ENCODE data around the gene HMGXB4.

HMGXB4 gene

DNA sequence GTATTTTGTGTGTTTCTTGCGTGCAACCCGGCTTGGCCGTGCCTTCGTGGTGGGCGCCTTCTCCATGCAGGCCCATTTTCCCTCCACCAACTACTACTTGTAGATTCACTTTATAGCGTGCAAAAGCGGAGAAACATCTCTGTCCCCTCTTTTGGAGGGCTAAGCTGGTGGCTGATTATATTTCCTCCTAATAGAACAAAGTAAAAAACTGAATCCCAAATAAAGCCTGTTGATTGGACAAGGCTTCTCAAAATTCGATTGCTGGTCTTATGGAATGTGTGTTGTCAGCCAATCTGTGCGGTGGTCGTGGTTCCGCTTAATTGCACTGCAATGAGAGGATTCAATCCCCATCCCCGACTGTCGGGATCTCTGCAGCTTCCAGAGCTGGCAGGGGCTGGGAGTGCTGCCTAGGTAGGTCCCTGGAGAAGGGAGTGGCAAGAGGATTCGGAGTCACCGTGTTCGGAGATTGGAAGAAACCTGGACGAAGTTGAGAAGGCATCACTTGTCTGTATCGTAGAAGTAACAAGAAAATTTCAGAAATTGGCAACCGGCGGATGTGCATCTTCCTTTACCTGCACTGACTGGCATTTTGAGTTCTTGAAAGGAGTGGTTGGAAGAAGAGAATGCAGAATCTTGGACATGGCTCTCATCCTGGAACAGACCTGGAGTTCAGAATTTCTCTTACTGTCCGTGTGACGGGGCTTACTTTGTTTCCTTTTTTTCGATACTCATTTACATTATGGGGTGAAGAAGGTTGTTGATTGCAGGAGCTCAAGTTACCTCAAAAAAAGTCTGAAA lies 1.1 kb downstream of the HMGXB4 start:
- no peak for DNase-seq (ENCODE audit: low read depth in 2 of 2)

DNA sequence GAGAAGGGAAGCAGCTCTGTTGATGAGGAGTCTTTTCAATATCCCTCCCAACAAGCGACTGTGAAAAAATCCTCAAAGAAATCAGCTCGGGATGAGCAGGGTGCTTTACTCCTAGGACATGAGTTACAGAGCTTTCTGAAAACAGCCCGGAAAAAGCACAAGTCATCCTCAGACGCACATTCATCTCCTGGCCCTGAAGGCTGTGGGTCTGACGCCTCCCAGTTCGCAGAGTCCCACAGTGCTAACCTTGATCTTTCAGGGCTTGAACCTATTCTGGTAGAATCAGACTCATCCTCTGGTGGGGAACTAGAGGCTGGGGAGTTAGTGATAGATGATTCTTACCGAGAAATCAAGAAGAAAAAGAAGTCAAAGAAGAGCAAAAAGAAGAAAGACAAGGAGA lies 7.7 kb downstream of the HMGXB4 start:
- DNase-seq (ENCODE audit: low read depth in 2 of 2) = no peak

DNA sequence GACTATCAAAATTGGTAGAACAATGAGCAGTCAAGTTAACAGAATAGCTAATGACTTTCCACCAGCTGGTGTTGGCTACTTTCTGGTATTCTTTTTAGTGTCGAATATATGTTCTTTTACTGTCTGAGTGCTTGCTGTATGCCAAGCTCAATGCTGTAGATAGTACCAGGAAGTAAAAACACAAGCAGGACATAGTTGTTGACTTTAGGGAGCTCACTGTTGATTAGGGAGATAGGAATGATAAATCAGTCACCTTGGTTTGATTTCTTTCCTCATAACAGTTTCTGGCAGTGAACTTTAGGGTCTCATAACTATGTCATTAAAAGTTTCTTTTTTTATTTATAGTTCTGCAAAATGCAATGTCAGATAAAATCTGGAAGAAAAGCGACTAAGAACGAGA lies 9.0 kb downstream of the HMGXB4 start:
- DNase-seq (ENCODE audit: low read depth in 2 of 2) = no peak

DNA sequence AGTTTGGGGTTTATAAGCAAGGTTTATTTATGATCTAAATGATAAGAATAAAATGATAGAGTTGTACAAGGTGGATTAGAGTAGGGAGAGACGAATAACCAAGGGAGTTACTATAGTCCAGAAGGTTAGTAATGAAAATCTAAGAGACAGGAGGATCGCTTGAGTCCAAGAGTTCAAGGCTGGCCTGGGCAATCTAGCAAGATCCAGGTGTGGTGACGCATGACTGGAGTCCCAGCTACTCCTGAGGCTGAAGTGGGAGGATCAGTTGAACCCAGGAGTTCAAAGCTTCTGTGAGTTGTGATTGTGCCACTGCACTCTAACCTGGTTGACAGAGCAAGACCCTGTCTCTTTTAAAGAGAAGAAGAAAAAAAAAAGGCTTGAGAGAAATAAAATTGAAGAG lies 12.3 kb downstream of the HMGXB4 start:
- no peak for DNase-seq (ENCODE audit: low read depth in 2 of 2)

DNA sequence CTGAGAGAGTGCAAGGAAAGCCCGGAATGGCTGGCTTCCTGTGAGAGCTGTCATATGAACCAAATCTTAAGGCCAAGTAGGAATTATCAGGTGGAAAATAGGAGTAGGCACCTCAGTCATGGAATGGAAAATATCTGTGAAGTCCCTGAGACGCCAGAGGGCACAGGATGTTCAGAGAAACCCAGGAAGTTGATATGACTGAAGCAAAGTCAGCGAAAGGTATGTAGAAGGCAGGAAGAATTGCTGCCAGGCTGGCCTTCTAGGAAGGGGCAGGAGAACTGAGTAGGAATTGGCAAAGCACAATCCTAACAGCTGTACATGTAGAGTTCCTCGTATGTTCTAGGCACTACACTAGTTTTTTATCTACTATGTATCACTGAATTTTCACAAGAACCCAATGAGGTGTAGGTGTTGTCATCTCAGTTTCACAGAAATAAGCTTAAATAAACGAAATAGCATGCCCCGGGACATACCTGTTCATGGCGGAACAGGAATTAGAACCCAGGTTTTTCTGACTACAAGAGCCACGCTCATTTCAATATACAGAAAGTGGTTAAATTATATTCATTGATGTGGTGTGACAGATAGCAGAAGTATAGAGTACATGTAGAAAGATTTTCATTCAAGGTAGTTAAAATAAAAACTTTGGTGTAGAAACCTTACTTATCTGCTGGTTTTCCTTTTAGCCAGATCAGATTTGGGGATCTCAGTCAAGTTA lies 17.0 kb downstream of the HMGXB4 start:
- no peak for DNase-seq (ENCODE audit: low read depth in 2 of 2)

DNA sequence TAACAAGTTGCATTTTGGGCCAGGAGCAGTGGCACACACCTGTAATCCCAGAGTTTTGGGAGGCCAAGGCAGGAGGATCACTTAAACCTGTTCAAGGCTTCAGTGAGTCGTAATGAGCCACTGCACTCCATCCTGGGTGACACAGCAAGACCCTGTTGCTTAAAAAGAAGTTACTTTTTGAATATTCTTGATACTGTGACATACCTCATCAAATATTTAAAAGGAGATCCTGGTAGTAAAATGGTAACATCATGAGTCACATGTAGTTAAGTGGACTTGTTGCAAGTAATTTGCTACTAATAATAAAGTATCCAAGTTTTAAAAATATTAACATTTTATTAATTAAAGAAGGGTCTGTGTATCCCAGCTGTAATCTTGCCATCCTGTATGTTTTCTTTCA lies 18.3 kb downstream of the HMGXB4 start:
- no peak for DNase-seq (ENCODE audit: low read depth in 2 of 2)

DNA sequence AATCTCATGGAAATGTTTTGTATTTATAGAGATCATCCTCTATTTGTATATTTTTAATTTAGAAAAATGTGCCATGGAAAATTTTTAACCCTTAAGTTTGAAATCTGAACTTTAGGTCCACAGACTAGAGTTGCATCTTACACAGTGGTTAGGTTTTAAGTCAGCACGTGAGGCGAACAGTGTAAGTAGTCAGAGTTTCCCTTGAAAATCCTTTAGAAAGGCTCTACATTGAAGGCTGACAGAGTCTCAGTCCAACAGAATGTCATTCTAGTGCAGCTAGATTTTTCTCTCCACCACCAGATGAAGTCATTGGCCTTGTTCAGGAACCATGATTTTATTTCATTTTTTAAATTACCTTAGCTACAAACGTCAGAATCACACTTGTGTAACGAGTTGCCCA lies 18.7 kb downstream of the HMGXB4 start:
- no peak for DNase-seq (ENCODE audit: low read depth in 2 of 2)

DNA sequence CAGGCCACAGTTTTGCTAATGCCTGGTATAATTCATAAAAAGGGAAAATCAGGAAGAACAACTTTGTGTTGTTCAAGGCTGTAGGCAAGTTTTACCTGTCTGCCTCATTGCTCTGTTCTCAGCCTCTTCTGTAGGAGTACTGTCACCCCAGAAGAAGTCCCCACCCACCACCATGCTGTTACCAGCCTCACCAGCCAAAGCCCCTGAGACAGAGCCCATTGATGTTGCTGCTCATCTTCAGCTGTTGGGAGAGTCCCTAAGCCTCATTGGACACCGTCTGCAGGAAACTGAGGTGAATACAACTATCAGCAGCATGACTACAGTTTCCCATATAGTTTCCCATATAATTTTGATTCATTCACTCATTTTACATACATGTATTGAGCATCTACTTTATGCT lies 30.8 kb downstream of the HMGXB4 start:
- DNase-seq (ENCODE audit: low read depth in 2 of 2) = no peak

DNA sequence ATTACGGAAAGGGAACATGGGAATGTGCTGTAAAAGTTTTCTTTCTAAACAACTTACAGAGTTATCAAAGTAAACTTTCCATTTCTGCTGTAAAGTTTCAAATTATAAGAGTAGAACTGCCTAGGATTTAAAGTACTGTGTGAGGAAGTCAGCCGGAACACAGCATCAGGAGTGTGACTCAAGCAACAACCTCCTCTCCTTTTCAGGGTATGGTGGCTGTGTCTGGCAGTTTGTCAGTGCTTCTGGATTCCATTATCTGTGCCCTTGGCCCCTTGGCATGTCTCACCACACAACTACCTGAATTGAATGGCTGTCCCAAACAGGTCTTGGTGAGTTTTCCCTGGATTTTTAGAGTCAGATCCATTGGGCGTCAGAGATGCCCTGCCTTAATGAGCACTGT lies 35.5 kb downstream of the HMGXB4 start:
- no peak for DNase-seq (ENCODE audit: low read depth in 2 of 2)

DNA sequence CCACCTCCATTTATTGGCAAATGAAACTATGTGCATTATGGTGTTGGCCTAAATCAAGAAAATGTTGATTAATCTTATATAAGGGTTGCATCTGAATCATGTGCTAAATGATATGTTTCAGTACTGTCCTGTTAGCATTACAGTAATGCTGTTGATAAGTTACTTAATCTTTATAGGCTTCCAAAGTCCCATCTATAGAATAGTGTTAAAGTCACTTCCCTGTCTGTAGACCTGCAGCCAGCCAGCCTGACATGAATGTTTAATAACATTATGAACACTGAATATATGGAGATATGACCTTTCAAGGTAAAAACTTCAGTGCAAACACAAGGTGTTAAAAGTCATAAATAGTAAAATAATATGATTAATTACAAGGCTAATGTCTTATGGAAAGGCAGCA lies 38.8 kb downstream of the HMGXB4 start:
- no peak for DNase-seq (ENCODE audit: low read depth in 2 of 2)

DNA sequence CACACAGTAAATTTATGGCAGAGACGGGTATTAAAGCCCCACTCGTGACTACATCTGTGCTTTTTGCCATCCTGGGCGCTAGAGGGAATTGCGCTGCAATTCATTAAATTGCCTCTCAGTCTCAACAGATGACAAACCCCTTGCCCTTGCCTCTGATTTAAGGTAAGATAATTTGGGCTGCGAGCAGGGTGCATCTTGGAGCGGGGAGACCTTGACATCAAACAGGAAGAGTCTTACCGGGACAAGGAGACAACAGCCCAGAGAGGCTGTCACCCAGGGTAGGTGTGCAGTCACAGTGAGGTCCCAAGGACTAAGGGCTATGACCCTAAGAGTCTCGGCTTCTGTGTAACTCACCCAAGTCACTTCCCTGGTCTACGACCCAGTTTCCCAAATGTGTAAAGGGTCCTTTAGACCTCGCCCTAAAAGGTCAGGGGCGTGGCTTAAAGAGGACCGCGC lies 42.0 kb downstream of the HMGXB4 start:
- no peak for DNase-seq (ENCODE audit: low read depth in 2 of 2)

DNA sequence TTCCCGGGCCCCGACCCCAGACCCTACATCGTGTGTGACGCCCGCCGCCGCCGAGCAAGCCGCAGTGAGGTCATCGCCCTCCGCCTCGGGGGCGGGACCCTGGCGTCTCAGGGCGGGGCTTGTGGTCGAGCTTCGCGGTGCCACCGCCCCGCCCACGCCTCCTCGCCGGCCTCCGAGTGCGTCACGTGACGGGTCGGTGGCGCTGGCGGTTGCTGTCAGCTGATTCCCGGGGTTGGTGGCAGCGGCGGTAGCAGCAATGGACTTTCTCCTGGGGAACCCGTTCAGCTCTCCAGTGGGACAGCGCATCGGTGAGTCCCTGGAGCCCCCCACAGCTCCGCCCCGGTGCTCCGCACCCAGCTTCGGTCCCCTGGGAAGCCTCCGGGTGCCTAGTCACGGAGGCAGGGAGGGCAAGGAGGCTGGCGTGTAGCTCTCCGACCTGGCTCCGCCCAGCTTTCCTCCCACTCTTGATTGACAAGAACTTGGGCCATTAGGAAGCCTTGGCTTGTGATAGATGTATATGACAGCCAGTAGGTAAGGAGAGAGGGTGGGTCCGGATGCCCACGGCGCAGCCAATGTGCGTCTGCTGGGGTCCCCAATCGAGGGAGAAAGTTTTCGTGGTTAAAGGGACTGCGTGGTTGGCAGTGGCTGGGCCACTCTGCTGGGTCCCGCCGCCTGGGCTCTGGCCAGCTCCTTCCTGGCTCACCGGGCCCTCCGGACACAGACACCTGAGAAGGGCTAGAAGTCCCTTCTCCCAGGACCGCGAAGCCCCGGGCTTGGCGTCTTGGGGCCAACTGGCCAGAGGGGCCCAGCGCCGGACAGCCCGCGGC lies 42.6 kb downstream of the HMGXB4 start, which contains the start of gene TOM1:
Gene TOM1, plus strand, starts transcription at position 222 of the 827 bp plus-strand sequence. Its CDS starts 35 bp downstream, at position 257.
- DNase-seq (ENCODE audit: low read depth in 2 of 2) = peak; percentile 93 to 94

DNA sequence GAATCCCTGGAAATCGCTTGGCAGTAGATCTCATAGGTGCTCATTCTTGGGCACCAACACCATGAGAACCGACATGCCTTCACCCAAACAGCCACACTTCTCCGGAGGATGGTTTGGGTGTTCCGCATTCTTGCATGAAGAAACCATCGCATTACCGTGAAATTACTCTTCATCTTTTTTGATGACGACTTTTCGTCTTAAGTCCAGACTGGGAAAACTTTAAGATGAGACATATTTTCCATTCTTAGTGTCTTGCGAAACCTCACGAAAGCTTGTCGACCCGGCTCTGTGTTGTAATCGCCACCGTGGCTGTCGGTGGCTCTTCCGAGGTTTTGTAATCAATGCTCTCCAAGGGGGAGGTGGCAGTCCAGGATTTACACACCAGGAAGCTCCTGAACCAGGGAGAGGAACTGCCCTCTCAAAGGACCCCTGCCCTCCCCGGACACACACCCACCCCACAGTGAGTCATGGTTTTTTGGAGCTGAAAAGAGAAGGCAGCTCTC lies 44.1 kb downstream of the HMGXB4 start:
- DNase-seq (ENCODE audit: low read depth in 2 of 2) = no peak

DNA sequence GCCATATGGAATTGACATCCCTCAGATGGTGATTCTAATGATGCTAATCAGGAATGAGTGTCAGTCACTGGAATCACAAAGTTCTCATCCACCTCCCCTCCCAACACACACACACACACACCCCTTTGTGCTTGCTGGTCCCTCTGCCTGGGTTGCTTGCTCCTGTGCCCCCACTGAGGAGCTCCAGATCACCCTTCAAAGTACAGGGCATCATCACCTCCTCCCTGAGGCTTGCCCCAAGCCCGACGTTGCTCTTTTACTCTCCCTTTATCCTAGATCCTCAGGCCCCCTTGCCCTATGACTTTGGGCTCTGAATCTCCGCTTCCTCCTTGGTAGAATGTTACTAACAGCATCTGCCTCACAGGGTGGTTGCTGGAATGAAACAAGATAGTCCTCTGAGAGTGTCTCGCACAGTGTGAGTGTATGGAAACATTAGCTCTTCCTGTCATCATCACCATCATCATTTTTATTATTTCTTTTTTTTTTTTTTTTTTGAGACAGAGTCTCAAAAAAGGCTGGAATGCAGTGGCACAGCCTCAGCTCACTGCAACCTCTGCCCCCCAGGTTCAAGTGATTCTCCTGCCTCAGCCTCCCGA lies 45.8 kb downstream of the HMGXB4 start:
- DNase-seq (ENCODE audit: low read depth in 2 of 2) = no peak

DNA sequence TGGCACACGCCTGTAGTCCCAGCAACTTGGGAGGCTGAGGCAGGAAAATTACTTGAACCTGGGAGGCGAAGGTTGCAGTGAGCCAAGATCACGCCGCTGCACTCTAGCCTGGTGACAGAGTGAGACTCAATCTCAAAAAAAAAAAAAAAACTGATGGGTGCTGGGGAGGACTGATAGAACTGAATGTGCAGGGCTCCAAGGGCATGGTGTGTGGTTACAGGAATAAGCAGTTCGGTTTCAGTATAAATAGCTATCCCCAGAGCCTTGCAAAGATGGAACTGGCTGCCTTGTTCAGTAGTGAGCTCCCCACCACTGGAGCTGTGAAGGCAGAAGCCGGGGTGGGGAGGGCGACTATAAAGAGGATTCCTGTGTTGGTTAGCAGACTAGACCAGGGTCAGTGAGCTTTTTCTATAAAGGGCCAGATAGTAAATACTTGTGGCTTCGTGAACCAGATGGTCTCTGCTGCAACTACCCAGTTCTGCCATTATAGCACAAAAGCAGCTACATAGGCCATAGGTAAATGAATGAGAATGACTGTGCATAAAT lies 48.3 kb downstream of the HMGXB4 start:
- no peak for DNase-seq (ENCODE audit: low read depth in 2 of 2)

DNA sequence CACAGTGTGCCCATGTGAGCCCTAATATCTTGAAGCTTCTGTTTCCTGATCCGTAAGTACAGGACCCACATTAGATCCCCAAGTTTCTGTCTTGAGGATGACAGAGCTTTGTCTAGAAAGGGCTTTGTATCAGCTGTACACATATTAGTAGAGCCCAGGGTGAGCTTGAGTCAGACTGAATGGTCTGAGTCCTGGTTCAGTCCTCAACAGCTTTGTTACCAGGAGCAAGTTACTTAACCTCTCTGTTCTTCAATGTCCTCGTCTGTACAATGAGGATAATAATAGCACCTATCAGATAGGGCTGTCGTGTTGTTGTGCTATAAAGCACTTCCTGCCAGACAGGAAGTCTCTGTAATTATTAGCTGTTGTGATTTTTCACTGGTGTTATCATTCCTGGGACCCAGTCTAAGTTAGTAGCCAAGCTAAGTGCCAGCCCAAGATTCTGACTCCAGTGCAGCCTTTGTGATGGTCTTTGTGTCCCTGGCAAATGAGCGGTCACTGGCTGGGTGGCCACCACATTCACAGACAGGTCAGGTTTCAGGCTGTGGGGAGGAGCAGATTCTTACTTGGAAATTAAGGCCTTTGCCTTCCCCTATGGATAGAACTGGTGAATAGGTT lies 49.2 kb downstream of the HMGXB4 start:
- DNase-seq (ENCODE audit: low read depth in 2 of 2) = no peak

DNA sequence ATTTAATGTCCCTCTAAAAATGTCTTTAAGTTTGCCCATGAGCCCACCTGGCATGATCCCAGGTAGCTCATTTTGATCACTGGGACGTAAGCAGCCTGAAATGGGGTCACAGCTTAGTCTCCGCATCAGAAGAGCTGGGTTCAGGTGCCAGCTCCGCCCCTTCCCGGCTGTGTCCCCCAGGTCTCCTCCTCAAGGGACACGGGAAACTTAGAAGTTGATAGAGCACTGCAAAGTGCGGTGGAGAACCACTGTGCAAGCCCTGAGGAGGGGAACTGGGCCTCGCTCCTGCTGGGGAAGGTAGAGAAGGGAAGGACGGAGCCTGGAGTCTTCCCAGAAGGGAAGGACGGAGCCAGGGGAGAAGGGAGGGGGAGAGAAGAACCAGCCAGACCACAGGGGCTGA lies 50.1 kb downstream of the HMGXB4 start:
- DNase-seq (ENCODE audit: low read depth in 2 of 2) = no peak

DNA sequence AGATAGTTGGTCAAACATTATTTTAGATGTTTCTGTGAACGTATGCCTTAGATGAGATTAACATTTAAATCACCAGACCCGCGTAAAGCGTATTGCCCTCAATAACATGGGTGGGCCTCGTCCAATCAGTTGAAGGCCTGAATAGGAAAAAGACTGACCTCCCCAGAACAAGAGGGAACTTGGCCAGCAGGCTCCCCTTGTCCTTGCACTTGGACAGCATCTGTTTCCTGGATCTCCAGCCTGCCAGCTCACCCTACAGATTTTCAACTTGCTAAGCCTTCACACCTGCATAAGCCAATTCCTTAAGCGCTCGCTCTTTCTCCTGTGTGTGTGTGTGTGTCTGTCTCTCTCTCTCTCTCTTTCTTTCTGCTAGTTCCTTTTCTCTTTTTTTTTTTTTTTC lies 50.6 kb downstream of the HMGXB4 start:
- no peak for DNase-seq (ENCODE audit: low read depth in 2 of 2)

DNA sequence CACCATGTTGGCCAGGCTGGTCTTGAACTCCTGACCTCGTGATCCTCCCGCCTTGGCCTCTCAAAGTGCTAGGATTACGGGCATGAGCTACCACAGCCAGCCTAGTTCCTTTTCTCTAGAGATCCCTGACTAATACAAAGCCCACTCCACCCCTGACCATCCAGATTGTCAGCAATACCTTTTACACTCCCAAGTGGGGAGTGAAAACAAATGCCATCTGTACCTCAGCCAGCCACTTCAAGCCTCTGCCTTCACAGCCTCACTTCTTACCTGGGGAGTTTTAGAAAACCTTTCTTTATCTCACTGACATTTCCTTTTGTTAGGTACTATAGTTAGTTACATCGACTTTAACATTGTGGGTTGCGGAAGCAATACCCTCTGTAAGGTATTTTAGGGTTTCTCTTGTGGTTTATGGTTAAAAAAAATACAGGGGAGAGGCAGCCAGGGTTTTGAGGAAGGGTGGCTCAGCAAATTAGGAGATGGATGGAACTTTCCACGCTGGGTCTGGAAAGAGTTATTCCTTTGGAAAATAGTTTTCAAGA lies 51.3 kb downstream of the HMGXB4 start:
- DNase-seq (ENCODE audit: low read depth in 2 of 2) = no peak
